ENCODE measurements around the gene AP4B1.
A peak's percentile ranks its signal among the peaks of the same experiment; 100 is the strongest.

The AP4B1 gene

DNA sequence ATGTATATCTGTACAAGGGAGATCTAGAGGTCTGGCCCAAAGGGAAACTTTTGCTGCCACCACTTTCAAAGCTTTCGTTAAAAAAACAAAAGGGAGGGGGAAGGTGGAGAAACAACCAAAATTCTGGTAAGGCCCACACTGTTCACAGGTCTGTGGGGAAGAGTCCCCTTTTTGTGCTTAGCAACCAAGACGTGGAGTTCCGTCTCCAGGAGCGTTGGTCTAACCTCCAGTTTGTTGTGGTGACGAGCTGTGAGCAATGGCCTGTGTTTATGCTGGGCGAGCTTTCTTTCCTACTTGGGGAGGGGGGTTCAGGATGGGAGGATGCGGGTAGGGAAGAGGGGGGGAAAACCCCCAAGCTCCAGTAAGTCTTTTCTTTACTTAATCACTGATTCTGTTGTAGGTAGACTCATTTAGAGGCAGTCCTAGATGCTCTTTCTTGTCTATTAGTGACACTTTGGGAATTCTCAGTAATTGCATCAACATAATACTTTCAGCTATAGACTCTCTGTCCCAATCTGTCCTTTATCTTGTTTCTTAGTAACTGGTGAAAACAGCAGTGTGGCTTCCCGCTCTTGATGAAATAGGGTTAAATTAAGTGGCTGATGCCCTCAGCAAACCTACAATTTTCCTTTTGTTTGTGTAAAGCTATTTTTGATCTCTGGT, 26.0 kb upstream of the AP4B1 start:
- DNase-seq (ENCODE audit: insufficient read length, low spot score), result no peak
- no peak for FAIRE-seq

DNA sequence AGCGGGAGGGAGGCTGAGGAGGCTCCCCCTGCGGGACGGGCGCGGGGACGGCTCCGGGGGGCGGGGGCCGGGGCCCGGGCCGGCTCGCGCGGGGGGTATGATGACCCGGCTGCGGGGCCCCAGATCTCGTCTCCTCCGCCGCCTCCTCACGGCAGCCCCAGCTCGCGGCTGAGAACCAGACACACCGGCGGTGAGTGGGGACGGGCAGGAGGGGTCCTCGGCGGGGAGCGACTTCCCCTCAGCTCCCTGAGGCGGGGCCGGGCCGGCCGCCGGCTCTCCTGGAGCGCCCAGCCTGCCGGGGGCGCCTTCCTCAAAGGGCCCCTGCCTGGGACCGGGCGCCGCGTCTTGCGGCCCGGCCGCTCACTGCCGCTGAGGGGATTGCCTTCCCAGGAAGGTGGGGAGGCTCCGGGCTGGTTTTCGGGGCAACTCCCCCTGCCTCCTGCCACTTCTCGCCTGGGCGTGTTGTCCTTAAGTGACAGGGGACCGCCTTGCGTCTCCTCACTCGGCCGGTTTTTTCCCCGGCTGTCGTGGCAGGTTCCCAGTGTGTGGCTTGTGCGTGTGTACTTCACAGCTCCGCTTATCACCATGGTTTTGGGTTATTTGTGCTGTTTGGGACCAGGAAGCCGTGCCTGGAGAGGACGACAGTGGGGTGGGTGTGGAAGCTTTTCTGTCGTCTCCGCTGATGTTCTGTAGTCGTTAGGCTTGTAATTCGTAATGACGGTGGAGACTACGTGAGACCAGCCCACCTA, 25.3 kb upstream of the AP4B1 start:
- DNase-seq (ENCODE audit: insufficient read length, low spot score) (peak; percentile 10), FAIRE-seq (no peak)

DNA sequence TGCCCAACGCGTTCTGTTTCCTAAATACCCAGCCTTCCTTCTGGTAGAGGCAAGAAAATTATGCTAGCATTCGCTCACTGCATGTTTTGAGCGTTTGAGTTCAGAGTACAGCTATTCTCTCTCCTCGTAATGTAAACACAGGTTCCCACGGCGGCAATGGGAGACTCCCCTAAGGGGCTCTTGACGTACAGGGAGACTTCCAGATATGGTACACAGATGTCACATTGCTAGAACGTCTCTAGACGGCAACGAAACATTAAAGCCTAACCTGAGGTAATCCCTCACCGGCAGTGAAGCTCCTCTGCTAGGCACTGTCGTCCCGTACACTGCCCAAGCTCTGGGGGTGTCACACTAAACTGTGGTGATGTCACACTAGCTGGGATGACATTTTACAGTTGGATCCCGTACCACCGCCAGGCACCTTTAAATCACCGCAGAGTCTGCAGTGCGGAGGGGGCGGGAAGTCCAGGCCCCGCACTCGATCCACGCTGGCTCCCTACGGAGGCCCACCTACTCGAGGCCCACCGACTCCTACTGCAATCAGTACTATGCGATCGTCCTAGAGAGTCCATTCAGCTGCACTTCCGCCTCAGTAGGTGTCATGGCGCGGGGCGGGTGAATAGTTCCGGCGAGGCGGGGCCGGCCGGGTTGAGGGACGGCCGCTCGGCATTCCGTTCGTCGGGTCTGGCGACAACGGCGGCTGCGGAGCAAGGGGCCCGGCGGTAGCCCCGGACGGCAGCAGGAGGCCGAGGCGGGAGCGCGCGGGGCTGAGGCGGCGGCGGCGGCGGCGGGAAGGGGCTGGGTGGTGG, 24.5 kb upstream of the AP4B1 start, which contains the start of gene HIPK1:
Gene HIPK1 (plus strand): TSS at position 384 of the 809 bp plus-strand sequence.
- no peak for FAIRE-seq

DNA sequence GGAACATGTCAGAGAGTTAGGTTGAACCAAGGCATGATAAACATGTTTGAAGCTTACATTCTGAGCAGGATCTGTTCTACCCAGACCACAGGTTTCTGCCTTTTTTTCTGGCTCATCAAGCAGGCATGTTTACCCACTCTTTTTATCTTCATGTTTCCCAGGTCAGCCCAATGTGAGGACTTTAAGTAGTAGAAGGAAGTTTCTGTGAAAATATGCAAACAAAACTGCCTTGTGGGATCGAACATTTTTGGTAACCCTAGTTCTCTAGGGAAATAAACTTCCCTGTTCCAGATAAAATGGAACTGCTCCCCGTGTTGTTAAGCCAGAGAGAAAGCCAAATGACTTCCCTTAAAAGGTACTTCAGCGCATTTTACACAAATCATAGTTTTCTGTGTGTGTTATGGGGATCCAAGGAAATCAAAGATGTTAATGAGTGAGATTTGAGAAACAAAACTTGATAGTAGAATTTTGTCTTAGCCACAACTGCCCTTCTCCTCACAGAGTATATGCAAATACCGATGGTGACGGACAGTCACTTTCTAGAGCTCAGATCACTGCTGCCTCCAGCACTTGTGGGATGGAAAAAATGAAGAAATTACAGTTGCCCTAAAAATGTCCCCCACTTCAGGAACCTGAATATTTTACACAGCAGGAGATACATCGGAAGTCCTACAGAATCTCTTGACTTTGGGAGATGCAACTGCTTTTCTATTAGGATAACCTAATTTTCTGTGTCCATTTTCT, 23.8 kb upstream of the AP4B1 start:
- no peak for FAIRE-seq
- no peak for DNase-seq (ENCODE audit: insufficient read length, low spot score)

More for the DNA sequence above, 24.5 kb upstream of the AP4B1 start, which contains the start of gene HIPK1:
- peak; percentile 54 for DNase-seq (ENCODE audit: insufficient read length, low spot score)

DNA sequence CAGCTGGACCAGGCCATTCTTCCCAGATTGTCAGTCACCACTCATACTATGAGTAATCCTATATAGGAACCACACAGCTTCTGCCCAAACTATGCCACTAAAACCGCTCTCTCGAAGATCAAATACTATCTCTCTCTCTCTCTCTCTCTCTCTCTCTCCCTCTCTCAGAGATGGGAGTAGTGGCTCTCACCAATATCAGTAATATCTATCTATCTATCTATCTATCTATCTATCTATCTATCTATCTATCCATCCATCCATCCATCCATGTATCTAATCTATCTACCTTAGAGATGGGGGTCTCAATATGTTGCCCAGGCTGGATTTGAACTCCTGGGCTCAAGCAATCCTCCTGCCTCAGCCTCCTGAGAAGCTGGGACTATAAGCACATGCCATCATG, 19.9 kb upstream of the AP4B1 start:
- FAIRE-seq, result no peak
- no peak for DNase-seq (ENCODE audit: insufficient read length, low spot score)

DNA sequence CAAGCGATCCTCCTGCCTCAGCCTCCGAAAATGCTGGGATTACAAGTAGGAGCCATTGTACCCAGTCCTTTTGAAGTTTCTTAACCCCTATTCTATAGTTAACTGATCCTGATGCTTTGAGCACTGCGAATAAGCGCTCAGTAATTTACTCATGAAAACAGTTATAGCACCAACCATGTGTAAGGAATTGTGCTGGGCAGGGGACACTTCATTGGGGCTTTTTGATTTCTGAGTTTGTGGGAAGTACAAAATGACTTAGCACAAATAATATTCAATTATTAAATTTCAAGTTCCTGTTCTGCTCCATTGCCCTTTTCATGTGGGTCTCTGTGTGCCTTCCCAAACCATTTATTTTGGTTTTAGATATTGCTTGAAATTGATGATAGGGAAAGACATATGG, 18.4 kb upstream of the AP4B1 start:
- no peak for DNase-seq (ENCODE audit: insufficient read length, low spot score)
- FAIRE-seq, result no peak

DNA sequence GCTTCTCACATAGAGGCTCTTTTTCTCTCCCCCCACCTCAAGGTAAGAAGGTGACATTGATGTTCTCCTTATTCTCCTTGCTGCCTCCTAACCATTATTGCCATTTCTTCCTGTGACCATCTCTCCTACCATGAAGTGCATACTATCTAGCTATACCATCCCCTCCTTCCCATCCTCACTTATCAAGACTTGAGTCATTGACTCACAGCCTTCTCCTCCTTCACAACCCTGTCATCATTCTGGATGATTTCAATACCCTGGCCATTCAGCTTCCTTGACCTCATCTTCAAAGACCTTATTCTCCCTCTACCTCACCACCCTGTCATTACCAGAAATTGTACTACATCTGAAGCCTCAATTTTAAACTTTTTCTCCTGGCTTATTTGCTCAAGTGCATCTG, 13.6 kb upstream of the AP4B1 start:
- FAIRE-seq, result no peak
- no peak for DNase-seq (ENCODE audit: insufficient read length, low spot score)

DNA sequence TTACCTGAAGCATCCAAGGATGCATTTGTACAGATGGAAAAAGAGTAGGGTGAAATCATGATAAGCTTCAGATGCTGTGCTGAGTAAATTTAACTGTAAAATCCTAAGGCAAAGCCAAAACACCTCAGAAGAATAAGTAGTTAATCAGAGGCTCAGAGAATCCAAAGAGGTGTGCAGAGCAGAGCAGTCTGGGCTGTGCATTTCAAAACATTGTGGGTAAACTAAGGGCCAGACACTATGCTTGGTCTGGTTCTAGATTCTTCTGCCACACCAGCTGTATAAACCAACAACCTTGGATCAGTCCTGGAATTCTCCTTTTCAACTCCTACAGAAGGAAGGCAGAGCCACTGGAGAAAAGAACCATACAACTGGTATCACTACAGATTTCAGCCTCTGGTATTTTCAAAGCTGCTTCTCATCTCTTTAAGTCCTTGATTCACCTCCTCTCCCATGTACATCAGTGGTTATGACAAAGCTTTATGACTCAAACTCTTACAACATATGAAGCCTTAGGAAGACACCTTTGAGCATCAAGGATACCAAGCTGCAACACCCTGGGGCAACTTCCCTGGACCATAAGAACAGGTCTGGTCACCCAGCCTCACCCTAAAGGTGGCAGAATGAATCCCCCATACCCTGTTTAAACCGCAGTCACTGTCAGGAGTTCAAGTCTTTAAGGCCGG, 12.9 kb upstream of the AP4B1 start:
- DNase-seq (ENCODE audit: insufficient read length, low spot score) (no peak), FAIRE-seq (no peak)

DNA sequence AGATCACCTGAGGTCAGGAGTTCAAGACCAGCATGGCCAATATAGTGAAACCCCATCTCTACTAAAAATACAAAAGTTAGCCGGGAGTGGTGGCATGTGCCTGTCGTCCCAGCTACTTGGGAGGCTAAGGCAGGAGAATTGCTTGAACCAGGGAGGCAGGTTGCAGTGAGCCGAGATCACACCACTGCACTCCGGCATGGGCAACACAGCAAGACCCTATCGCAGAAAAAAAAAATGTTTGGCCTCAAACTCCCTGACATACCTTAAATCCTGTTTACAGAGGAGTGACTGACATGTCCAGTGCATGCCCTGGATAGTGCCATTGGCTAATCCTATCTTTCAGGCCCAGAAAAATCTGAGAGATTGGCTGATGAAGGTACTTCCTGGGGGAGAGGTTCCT, 12.4 kb upstream of the AP4B1 start:
- DNase-seq (ENCODE audit: insufficient read length, low spot score), result no peak
- FAIRE-seq, result no peak

DNA sequence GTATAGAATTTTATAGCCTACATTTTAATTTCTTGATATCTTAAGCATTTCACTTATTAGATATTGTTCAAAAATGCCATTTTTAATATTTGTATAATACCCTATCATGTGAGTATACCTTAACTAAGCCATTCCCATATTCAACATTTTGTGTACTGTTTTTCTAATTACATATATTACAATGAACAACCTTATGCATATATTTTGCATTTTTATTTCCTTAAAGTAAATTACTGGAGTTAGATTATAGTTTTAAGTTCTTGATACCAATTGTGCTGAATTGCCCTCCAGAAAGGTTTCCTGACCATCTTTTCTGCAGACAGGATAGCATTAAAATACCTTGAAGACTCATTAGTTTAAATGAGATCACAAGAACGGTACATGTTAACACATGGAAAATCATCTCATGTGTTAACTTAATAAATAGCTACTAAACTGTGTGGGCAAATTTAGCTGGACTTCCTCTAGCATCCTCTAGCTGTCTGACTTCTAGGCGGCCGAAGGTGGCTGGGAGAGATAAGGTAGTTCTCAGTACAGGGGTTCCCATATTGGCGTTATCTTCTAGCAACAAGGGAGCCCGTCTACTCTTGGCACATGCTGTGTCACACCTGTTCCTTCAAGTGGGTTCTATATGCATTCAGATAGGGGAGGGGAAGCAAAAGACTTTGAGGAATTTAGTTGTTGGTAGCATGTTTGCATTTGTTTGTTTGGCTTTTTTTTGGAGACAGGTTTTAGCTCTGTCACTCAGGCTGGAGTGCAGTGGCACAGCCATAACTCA, 9.5 kb upstream of the AP4B1 start:
- no peak for DNase-seq (ENCODE audit: insufficient read length, low spot score)
- no peak for FAIRE-seq

DNA sequence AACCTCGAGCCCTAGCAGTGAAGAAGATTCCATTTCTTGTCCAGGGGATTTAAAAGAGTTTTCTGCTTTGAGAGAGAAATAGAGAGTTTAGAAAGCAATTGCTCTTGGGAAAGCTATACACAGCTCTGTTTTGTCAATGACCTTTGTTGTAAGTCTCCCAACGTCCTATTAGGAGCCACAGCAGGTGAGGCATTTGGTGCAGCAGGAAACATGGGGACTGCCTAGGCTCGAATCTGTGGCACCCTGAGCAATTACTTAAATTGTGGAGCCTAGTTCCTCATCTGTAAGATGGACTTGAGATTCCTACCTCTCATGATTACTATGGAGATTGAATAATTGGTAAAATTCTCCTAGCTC, 8.7 kb upstream of the AP4B1 start:
- FAIRE-seq, result no peak

DNA sequence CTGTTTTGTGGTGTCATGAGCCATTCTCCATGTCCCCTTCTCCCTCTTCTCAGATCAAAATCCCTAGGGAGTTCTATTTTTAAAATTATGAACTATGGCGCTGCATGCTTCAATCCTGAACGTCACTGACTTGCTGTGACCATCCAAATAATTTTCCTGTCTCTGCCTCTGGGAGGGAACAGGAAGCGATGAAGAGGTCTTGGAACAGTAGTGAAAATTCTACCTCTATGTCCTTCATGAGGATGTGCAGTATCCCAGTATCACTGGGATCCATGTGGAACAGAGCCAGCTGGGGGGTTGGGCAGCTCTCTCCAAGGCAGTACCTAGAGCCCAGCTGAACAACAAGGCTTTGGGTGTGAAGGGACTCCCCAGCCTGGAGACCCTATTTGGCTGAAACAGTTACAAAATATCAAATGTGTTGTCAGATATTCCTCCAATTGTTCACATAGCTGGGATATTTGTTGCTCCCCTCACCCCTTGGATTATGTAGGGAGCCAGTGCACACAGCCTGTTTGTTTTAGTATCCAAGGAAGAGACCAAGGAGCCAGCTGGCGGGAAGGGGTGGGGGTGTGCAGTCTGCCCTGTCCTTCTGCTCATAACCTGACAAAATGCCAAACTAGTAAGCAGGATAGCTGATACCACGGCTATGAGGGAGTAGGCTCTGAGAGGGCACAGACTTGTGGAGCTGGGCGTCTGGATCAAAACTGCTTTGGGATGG, 8.2 kb upstream of the AP4B1 start:
- no peak for FAIRE-seq
- no peak for DNase-seq (ENCODE audit: insufficient read length, low spot score)

More for the DNA sequence above, 8.7 kb upstream of the AP4B1 start:
- no peak for DNase-seq (ENCODE audit: insufficient read length, low spot score)

DNA sequence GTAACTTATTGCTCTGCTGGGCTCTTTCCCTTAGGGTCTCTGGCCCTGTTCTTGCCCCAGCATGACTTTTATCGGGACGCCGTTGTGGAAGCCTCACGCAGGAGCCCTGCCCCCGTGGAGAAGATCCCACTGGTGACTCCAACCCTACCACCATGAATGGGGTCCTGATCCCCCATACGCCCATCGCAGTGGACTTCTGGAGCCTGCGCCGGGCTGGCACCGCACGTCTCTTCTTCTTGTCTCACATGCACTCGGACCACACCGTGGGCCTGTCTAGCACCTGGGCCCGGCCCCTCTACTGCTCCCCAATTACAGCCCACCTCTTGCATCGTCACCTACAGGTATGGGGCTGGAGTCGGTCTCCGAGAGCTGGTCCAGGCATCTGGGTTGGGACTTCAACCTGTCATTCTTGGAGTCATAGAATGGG, 849 bp upstream of the AP4B1 start:
- no peak for DNase-seq (ENCODE audit: insufficient read length, low spot score)

DNA sequence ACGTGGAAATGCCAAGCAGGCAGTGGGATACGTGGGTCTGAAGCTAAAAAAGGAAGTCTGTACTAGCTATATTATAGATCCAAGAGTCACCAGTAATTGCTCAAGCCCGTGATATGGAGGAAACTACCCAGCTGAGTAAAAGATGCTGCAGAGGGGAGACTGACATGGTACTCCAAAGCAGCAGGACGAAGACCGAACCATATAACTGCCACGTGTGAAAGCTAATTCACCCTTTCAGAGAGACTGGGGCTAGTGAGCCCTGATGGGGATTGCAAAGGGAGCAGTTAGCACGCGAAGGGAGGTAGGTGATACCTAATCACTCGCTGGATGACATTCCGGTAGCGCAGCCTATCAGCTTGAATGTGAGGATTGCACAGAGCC, 316 bp downstream of the AP4B1 start:
- no peak for DNase-seq (ENCODE audit: insufficient read length, low spot score)

More for the DNA sequence above, 849 bp upstream of the AP4B1 start:
- no peak for FAIRE-seq

DNA sequence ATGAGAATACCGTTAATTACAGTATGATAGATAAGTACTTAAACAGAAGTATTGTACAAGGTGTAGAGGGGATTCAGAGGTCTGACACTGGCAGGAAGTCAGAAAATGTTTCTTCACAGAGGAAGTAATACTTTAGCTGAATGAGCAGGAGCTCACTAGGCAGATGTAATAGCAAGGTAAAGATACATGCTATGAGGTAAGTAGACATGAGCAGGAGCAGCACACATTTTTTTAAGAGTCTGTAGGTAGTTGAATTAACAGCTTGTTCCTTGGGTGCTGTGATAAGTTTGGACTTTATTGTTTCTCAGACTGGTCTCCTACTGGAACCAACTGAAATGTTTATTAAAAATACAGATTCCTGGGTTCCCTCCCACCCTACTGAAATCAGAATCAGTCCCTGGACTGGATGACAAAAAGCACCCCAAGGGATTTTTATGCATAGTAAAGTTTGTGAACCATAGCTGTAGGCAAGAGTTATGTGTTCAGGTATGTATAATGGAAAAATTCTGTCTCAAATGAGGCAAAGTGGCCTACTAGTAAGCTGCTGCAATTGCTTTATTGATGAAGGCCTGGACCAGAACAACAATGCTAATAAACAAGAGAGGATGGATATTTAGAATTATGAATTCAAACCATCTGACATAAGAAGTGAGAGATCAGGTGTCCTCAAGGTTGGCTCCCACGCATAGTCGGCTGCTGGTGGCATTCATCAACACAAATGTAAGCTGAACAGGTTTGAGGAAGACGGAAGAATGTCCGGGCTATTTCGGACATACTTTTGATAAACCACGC, 902 bp downstream of the AP4B1 start:
- DNase-seq (ENCODE audit: insufficient read length, low spot score) (no peak), FAIRE-seq (no peak)

More for the DNA sequence above, 316 bp downstream of the AP4B1 start:
- FAIRE-seq, result no peak

DNA sequence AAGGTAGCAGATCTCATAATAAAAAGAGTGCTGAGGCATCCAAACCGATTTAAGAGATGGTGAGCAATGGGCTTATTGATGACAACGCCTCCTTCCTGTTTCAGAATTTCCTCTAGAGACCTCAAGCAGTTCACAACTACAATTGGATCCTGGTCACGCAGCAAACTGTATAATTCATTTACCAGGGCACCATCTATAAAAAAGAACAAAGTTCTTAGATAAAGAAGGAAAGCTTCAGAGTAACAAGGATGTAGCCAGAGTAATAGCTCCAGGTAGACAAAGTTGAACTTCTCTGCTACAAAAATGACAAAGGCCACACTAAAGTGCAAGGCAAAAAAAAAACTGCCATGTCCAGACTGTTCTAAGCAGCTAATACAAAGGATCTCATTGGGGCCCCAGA, 3.4 kb downstream of the AP4B1 start:
- no peak for DNase-seq (ENCODE audit: insufficient read length, low spot score)
- no peak for FAIRE-seq

DNA sequence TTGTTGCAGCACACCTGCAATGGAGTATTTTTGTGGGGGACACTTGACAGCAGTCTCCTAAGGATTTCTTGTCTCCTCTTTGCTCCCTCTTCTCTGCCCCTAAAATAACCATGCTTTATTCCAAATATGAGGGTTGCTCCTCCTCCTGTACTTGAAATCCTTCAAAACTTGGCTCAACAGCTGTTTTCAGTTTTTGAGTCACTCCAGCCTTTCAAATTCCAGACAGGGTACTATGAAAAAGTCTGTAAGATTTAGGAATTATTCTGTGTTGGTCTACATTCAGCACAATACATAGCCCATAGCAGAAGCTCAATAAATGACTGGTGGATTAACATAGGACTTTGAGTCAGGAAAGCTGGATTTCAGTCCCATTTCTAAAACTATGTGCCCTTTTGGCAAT, 5.5 kb downstream of the AP4B1 start:
- no peak for FAIRE-seq
- DNase-seq (ENCODE audit: insufficient read length, low spot score), result no peak

DNA sequence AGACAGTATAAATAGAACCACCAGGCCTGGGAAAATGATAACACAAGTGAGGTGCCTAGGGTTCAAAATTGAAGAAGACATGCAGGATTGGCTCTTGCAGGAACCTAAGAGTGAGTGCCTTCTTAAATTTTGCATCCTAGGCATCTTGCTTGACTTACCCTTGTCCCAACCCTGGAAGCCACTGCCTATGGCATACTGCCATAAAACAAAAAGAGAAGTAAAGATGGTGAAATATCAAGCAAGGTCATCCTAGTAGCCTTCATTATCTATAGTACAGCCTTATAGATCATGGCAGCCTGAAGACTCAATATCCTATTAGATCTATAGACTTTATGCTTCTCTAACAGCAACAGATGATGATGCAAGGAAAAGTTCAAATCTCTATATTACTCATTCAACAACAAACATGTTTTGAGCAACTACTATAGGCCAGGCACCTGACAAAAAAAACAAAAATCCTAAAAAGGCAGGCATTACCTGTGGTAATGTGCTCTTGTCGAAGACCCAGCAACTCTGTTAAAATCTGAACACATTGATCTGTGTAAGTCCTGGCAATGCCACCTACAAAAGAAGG, 6.3 kb downstream of the AP4B1 start:
- DNase-seq (ENCODE audit: insufficient read length, low spot score), result no peak
- no peak for FAIRE-seq
